HepG2 (cell line): Measurements from ENCODE around the gene TMEM235. TPM values are rescaled to one million over a fixed set of nuclear protein-coding genes. Genes with fewer than 3 reads are reported as not detected.
A peak's percentile ranks its signal among the peaks of the same experiment; 100 is the strongest.

Experiments used
- BCL6 ChIP-seq: IDR thresholded peaks from 2 replicates; pipeline ENCODE4 v1.6.1; 2016; ENCODE audit warnings: missing genetic modification reagents, missing compliant biosample characterization
- MXI1 ChIP-seq: IDR thresholded peaks from 3 replicates; pipeline ENCODE4 v1.6.1; 2012; ENCODE audit warnings: low read depth, low read length, inconsistent platforms, borderline replicate concordance
- NFE2L1 ChIP-seq: sonication (generic); formaldehyde crosslinking; IDR thresholded peaks from 2 replicates; pipeline ENCODE4 v1.4.0; 2020; ENCODE audit warnings: missing genetic modification reagents, mild to moderate bottlenecking, borderline replicate concordance
- ZBTB3 ChIP-seq: sonication (generic); formaldehyde crosslinking; IDR thresholded peaks from 2 replicates; pipeline ENCODE4 v1.4.0; 2020; ENCODE audit warnings: low read depth, mild to moderate bottlenecking, moderate library complexity, missing genetic modification reagents, borderline replicate concordance
- ZNF34 ChIP-seq: sonication (generic); formaldehyde crosslinking; IDR thresholded peaks from 2 replicates; pipeline ENCODE4 v1.4.0; 2020; ENCODE audit warnings: mild to moderate bottlenecking, missing genetic modification reagents, borderline replicate concordance
- ZNF350 ChIP-seq: sonication (generic); formaldehyde crosslinking; IDR thresholded peaks from 2 replicates; pipeline ENCODE4 v1.4.0; 2020; ENCODE audit warnings: mild to moderate bottlenecking, low read depth, missing genetic modification reagents, borderline replicate concordance
- polyA plus RNA-seq, 8 experiments: library from polyadenylated mRNA; depleted of rRNA in 3 of 8; stranded (reverse) in 7 of 8; unstranded in 1 of 8; fragments of >200 nt; fragmentation: Illumina TruSeq in 4 of 8; extraction: Trizol in 4 of 8; gene quantifications; 2 replicates each; pipeline versions ENCODE4 v1.2.1 to v1.2.3, GENCODE V29; 2011 to 2016; ENCODE audit warnings: low read depth in 4 of 8, missing spikeins in 1 of 8, mixed read lengths in 1 of 8; ENCODE audit not compliant: insufficient read depth in 1 of 8
- total RNA-seq, 5 experiments: library from RNA; depleted of rRNA; stranded (reverse); fragments of >200 nt; fragmentation: Illumina TruSeq; extraction: Trizol; gene quantifications; 2 replicates each; pipeline ENCODE4 v1.2.3, GENCODE V29; 2016; ENCODE audit warnings: low read depth in 1 of 5
- TF ChIP-seq, protein P1 (sequence below): sonication (generic); formaldehyde crosslinking; IDR thresholded peaks from 2 replicates; pipeline ENCODE4 v1.4.0; 2020; ENCODE audit warnings: missing genetic modification reagents
- TF ChIP-seq, protein P2 (sequence below), 2 experiments: sonication (generic) in 1 of 2; formaldehyde crosslinking in 1 of 2; IDR thresholded peaks; 2 replicates each; pipeline versions ENCODE4 v1.6.1 to v1.9.0; 2014 to 2022; ENCODE audit warnings: antibody characterized with exemption in 1 of 2, borderline replicate concordance in 1 of 2, inconsistent platforms in 1 of 2, low read depth in 1 of 2, missing genetic modification reagents in 1 of 2
- TF ChIP-seq, protein P3 (sequence below): sonication (generic); formaldehyde crosslinking; IDR thresholded peaks from 2 replicates; pipeline ENCODE4 v1.8.0; 2023; ENCODE audit warnings: mild to moderate bottlenecking, missing genetic modification reagents
- TF ChIP-seq, protein P4 (sequence below): sonication (generic); formaldehyde crosslinking; IDR thresholded peaks from 2 replicates; pipeline ENCODE4 v1.4.0; 2020; ENCODE audit warnings: missing genetic modification reagents
- TF ChIP-seq, protein P5 (sequence below): IDR thresholded peaks from 2 replicates; pipeline ENCODE4 v1.6.1; 2016; ENCODE audit warnings: mild to moderate bottlenecking

Gene TMEM235
- total and polyA plus RNA-seq, 2 of the 13 experiments (the other 11 are each of a cell fraction or from before 2014, with no cell fraction given): not detected

DNA sequence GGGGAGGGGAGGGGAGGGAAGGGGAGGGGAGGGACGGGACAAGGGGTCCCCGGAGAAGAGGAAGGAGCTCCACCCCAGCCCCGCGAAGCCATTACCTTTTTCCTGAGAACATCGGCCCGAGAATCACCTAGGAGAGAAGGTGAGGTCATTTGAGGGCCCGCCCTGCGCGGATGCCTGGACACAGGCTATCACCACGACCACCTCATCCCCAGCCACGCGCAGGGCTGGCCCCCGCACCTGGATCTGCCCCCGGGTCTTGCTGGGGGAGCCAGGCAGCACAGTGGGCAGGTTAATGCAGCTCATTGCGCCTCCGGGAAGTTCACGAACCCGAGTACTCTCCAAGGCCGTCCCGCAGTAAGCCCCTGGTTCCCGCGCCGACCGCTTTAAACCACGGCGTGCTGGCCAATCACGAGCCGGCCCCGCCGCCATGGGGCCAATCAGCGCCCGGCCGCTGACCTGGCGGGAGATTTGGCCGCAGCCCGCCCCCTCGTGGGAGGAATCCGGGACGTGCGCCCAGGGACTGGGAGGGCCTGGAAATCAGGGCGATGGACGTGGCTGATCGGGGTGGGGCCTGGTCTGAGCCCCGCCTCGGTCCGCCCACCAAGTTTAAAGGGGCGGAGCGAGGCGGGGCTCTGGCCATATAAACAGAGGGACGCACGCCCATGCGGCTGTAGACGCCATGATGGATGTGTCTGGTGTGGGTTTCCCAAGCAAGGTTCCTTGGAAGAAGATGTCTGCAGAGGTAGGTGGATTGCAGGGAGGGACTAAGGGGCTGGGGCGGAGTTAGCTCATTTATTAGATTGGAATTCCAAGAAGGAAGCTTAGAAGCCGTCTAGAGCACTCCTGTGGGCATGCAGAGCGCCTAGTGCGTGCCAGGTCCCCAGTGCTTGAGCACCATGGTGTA is 44.5 kb upstream of the TMEM235 start, which contains the start of the genes AFMID and TK1 (continued):
- TF ChIP-seq NFE2L1 (peak; percentile 59; the same call in 1 of the 2 replicates), ZNF34 (CRISPR knock-in tag) (no peak; the same call in 1 of the 2 replicates), BCL6 (CRISPR knock-in tag) (0 out of 2 replicates have a peak, but pooled peaks have one; percentile 32), MXI1 (peak; percentile 99), ZNF350 (CRISPR knock-in tag) (peak; percentile 87), ZBTB3 (CRISPR knock-in tag) (0 out of 2 replicates have a peak, but pooled peaks have one; percentile 42)
- TF ChIP-seq, protein P1, sequence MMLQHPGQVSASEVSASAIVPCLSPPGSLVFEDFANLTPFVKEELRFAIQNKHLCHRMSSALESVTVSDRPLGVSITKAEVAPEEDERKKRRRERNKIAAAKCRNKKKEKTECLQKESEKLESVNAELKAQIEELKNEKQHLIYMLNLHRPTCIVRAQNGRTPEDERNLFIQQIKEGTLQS (CRISPR knock-in tag): no peak; the same call in 1 of the 2 replicates
- TF ChIP-seq, protein P2, sequence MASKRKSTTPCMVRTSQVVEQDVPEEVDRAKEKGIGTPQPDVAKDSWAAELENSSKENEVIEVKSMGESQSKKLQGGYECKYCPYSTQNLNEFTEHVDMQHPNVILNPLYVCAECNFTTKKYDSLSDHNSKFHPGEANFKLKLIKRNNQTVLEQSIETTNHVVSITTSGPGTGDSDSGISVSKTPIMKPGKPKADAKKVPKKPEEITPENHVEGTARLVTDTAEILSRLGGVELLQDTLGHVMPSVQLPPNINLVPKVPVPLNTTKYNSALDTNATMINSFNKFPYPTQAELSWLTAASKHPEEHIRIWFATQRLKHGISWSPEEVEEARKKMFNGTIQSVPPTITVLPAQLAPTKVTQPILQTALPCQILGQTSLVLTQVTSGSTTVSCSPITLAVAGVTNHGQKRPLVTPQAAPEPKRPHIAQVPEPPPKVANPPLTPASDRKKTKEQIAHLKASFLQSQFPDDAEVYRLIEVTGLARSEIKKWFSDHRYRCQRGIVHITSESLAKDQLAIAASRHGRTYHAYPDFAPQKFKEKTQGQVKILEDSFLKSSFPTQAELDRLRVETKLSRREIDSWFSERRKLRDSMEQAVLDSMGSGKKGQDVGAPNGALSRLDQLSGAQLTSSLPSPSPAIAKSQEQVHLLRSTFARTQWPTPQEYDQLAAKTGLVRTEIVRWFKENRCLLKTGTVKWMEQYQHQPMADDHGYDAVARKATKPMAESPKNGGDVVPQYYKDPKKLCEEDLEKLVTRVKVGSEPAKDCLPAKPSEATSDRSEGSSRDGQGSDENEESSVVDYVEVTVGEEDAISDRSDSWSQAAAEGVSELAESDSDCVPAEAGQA (IDR thresholded peaks at IDR 0.05; ENCODE audit: low read depth): no peak; the same call in none of the 2 replicates
- TF ChIP-seq, protein P2 (CRISPR knock-in tag; IDR thresholded peaks at IDR 0.05; ENCODE audit: borderline replicate concordance): peak; percentile 80; the same call in 1 of the 2 replicates
- TF ChIP-seq, protein P3, sequence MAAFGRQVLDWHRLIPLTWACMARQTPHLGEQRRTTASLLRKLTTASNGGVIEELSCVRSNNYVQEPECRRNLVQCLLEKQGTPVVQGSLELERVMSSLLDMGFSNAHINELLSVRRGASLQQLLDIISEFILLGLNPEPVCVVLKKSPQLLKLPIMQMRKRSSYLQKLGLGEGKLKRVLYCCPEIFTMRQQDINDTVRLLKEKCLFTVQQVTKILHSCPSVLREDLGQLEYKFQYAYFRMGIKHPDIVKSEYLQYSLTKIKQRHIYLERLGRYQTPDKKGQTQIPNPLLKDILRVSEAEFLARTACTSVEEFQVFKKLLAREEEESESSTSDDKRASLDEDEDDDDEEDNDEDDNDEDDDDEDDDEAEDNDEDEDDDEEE (CRISPR knock-in tag): no peak
- TF ChIP-seq, protein P4, sequence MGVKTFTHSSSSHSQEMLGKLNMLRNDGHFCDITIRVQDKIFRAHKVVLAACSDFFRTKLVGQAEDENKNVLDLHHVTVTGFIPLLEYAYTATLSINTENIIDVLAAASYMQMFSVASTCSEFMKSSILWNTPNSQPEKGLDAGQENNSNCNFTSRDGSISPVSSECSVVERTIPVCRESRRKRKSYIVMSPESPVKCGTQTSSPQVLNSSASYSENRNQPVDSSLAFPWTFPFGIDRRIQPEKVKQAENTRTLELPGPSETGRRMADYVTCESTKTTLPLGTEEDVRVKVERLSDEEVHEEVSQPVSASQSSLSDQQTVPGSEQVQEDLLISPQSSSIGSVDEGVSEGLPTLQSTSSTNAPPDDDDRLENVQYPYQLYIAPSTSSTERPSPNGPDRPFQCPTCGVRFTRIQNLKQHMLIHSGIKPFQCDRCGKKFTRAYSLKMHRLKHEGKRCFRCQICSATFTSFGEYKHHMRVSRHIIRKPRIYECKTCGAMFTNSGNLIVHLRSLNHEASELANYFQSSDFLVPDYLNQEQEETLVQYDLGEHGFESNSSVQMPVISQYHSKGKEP (CRISPR knock-in tag): no peak; the same call in none of the 2 replicates
- TF ChIP-seq, protein P5, sequence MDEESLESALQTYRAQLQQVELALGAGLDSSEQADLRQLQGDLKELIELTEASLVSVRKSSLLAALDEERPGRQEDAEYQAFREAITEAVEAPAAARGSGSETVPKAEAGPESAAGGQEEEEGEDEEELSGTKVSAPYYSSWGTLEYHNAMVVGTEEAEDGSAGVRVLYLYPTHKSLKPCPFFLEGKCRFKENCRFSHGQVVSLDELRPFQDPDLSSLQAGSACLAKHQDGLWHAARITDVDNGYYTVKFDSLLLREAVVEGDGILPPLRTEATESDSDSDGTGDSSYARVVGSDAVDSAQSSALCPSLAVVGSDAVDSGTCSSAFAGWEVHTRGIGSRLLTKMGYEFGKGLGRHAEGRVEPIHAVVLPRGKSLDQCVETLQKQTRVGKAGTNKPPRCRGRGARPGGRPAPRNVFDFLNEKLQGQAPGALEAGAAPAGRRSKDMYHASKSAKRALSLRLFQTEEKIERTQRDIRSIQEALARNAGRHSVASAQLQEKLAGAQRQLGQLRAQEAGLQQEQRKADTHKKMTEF (CRISPR knock-in tag): peak; percentile 89
